Astrocyte of the hippocampus (primary cell): ENCODE data around the gene LPCAT1.
"Not testable (repeated sequence)": the region's sequence is repeated elsewhere in the genome, so short reads cannot be mapped to it uniquely, and the experiment has no call there.

Experiments used
- DNase-seq: peaks from one replicate; pipeline ENCODE4 v3.0.0; 2011; ENCODE audit warnings: low read depth, low spot score

The LPCAT1 gene

DNA sequence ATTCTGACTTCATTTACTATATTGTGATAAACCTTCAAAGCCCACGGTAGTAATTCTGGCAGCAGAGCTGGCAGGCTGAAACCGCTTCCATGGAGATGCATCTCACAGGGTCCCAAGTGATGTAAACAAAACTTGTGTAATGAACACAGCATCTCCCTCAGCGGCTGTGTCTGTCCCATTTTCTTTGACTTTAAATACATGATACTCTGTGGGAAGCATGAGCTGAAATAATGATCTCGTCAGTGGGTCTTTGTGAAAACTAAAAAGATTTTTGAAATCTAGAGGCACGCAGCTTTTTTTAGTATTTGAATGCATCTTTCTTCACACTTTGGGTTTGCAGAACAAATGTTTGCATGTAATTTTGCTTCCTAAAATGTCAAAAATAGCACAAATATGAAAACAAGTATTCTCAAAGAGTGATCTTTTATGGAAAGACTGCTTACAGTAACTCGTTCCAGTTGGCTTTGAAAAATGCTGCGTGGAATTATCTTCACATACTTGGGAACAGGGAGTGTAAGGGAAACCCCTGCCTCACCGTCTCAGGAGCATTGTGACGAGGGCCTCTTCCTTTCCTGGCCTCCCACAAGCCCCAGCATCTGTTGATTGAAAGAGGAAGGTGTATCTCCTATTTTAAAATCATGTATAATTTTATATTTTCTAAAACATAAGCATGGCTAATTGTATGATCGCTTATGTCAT, 18.1 kb upstream of the LPCAT1 start:
- no peak for DNase-seq

DNA sequence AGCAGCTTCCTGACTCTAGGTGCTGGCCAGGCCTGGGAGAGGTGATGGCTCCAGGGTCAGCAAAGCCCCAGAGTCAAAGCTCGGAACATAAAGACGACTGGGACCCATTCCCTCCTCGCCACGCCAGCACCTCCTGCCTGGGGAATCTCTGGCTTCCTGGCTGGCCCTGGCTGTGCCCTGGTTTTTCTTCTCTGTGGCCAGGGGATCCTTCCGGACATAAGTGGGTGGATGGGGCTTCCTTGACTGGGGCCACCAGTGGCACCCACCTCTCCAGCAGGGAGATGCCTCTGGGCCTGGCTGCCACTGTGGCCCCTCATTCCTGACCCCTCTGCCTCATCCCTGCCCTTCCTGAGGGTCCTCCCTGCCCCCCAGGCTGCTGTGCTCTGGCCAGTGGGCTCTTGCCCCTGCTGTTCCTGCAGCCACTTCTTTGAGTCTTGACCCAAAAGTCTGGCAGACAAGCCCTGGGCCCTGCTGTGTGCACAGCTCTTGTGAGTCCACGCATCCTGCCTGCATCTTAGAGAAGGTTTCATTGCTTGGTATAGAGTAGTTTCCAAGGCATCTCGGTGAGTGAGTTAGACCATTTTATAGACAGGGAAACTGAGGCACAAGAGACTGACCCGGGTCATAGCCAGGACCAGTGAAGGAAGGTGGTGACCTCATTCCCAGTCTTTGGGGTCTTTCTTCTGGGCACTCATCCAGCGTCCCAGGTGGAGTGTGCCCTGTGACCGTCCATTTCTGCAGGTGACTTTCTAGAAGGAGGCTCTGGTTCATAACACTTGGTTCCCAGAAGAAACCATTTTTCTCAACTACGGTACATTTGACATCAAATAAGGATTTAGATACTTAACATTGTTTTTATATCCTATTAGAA, 17.3 kb upstream of the LPCAT1 start:
- no peak for DNase-seq

DNA sequence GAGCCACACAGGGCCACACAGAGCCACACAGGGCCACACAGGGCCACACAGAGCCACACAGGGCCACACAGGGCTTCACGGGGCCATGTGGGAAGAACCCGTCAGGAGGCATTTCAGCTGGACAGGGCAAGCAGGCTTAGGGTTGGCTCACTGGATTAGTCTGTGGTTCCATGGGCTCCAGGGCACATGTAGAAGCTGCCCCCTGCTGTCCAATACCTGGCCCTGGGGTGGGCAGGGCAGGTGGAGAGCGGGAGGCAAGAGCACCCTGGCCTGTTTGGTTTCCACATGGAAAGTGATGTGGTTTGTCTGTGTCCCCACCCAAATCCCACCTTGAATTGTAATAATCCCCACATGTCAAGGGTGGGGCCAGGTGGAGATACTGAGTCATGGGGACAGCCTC, 16.4 kb upstream of the LPCAT1 start:
- DNase-seq: no peak

DNA sequence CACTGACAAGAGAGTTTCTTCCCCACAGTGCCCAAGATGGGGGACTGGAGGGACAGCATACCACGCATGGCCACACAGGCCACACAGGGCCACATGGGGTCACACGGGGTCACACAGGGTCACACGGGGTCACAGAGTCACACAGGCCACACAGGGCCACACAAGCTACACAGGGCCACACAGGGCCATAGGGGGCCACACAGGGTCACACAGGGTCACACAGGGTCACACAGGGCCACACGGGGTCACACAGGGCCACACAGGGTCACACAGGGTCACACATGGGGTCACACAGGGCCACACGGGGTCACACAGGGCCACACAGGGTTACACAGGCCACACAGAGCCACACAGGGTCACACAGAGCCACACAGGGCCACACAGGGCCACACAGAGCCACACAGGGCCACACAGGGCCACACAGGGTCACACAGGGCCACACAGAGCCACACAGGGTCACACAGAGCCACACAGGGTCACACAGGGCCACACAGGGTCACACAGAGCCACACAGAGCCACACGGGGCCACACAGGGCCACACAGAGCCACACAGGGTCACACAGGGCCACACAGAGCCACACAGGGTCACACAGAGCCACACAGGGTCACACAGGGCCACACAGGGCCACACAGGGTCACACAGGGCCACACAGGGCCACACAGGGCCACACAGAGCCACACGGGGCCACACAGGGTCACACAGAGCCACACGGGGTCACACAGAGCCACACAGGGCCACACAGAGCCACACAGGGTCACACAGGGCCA, 15.8 kb upstream of the LPCAT1 start:
- DNase-seq: not testable (repeated sequence)

GRCh38 chr5:1538741-1539392, 15.1 kb upstream of the LPCAT1 start:
- DNase-seq: no peak

GRCh38 chr5:1538276-1538675, 14.5 kb upstream of the LPCAT1 start:
- DNase-seq: no peak

DNA sequence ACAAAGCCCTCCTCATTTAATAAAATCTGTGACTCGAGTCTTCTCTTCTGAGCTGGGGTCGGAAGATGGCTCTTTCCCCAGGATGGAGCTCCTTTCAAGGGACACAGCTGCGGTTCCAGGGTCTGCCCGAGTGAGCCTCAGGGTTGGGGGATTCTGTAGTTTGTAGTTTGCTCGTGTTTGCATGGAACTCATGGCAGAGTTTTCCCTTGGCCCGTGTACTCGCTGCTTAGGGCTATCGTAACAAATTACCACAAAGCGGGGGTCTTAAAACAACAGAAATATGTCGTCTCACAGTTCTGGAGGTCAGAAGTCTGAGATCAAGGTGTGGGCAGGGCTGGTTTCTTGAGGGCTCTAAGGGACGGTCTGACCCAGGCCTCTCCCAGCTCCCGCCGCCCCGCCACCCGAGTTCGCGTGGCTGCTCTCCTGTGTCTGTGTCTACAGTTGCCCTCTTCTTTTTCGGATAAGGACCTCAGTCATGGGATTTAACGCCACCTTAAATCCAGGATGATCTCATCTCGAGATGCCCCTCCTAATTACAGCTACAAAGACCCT, 13.9 kb upstream of the LPCAT1 start:
- no peak for DNase-seq

DNA sequence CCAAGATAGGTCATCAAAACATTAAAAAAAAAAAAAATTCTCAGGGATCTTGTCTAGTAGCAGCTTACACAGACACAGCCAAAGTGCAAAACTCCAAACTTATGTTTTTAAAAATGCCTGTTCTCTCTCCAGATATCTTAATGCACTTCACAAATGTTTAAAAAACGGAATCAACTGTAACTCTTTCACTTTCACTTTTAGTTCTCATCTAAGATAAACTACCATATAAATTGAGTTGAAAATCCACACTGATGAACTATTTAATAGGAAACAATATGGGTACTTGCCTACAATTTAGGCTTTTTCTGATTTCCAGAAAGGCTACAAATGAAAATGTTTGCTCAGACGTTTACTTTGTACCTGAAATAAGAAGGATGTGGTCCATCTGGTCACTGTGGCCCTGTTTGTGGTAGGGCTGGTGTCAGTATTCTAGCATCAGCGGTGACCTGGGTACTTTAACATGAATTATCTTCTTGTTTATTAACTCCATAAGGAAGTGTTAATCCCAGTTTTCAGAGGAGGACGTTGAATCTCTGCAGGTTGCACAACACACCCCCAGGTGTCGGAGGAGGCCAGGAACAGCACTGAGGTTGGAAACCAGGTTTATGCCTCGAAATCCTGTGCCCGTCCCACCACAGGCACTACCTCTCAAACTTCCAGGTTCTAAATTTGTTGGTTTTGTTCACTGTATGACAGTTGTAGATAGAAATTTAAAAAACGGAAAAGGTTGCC, 13.3 kb upstream of the LPCAT1 start:
- DNase-seq: no peak

GRCh38 chr5:1536322-1536845, 12.6 kb upstream of the LPCAT1 start:
- no peak for DNase-seq

DNA sequence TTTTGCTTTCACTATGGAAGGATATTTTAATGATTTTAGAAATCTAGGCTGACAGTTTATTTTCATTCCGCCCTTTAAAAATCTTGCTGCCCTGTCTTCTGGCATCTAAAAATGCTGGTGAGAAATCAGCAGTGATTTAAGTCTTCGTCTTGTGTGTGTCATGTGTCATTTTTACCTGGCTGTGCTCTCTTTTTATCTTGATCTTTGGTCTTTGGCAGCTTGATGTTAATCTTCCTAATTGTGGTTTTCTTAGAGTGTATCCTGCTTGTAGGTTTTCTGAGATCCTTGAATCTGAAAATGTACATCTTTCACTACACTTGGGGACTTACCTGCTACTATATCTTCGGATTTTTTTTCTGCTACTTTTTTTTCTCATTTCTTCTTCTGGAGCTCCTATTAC, 11.9 kb upstream of the LPCAT1 start:
- DNase-seq: no peak

- DNase-seq: no peak
Measured at GRCh38 chr5:1532384-1532783, 8.6 kb upstream of the LPCAT1 start.

DNA sequence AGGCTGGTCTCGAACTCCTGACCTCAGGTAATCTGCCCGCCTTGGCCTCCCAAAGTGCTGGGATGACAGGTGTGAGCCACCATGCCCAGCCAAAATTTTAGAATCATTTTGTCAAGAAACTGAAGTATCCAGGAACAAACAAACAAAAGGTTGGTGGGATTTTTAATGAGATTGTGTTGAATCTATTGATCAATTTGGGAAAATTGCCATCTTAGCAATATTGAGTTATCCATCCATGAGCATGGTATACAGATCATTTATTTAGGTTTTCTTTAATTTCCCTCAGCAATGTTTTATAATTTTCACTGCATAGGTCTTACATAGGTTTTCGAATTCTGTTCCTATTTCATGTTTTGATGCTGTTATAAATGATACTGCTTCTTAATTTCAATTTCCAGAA, 5.7 kb upstream of the LPCAT1 start:
- no peak for DNase-seq

DNA sequence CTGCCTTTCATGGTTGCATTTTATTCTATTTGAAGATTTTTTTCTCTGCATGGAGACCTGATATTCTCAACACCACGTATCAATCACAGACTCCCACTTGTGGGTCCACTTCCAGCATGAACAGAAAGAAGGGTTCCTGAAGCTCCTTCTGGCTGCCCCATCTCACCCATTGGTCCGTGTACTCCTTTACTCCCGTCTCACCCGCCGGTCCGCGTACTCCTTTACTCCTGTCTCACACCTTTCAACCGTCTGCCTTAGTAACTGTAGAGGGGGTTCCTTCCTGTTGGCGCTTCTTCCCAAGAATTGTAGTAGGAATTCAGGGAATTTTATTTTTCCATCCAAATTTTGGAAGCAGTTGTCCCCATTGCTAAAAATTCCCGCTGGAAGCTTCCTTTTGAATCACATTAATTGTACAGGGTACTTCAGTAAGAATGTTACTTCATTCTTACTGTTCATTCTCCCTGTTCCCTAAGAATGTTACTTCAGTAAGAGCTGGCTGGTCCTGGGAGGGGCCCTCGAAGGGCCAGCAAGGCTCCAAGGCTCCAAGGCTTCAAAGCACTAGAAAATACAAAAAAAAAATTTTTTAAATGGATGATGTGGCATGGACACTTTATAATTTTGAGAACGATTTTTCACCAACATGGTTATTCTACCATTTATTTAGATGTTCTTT, 3.9 kb upstream of the LPCAT1 start:
- no peak for DNase-seq

- DNase-seq: no peak
Measured at GRCh38 chr5:1526681-1527131, 2.9 kb upstream of the LPCAT1 start.

GRCh38 chr5:1526190-1526631, 2.5 kb upstream of the LPCAT1 start:
- DNase-seq: no peak

- DNase-seq: no peak
Measured at GRCh38 chr5:1525624-1526189, 1.9 kb upstream of the LPCAT1 start.

GRCh38 chr5:1524799-1525623, 1.3 kb upstream of the LPCAT1 start:
- no peak for DNase-seq

DNA sequence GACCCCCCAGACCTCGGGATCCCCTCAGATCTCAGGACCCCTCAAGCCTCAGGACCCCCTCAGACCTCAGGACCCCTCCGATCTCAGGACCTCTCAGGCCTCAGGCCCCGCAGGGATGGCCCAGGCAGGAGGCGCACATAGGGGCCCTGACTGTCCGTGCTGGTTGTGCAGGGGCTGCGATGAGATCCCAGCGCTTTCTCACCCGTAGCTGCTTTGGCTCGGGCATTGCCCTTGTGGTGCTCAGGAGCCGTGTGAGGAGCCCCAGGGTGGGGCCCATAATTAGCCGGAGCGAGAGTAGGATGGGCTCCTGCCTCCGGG, 680 bp upstream of the LPCAT1 start:
- no peak for DNase-seq

DNA sequence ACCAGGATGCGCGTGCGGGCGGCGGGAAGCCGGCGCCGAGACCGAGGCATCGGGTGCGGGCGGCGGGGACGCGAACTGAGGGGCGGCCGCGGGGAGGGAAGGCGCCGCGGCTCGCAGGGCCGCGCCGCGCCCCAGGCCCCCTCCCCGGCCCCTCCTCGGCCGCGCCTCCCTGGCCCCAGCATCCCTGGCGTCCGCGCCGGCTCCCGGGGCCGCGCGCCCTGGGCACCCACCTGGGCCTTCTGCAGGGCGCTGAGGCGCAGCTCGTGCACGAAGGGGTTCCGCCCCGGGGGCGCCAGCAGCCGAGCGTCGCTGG, 324 bp downstream of the LPCAT1 start:
- DNase-seq: no peak
